ENCODE results near the gene NLRP11. TPM values are rescaled to one million over a fixed set of nuclear protein-coding genes. Genes with fewer than 3 reads are reported as not detected.

Gene NLRP11
- total and polyA plus RNA-seq, 4 experiments from 2014 or later: not detected

DNA sequence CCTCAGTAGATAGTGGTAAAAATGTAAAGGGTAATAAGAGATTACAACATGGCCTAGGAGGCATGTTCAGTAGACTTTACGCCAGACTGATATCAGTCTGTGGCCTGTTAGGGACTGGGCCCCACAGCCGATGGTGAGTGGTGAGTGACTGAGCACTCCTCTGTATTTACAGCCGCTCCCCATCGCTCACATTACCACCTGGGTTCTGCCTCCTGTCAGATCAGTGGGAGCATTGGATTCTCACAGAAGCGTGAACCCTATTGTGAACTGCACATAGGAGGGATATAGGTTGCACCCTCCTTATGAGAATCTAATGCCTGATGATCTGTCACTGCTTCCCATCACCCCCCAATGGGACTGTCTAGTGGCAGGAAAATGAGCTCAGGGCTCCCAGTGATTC is 17.9 kb downstream of the NLRP11 start:
- H3K9me3 Mint-ChIP-seq: peaks cover 0 to 5% (median under 1%) of the 10 kb centered on the region in 8 donors
- no peaks in the 10 kb centered on the region for H3K36me3 ChIP-seq (ENCODE audit: insufficient read depth, low read length)
- ChIA-PET CTCF (ENCODE audit: partially characterized antibody) (no interaction called here), POLR2A (ENCODE audit: partially characterized antibody) (no interaction called here)
- intact Hi-C loops (cut with micrococcal nuclease): no loop called here
- no peak for DNase-seq
- no peak overlapping the region for H3K4me3 ChIP-seq (ENCODE audit: low read length in 2 of 2)
- H3K4me1 ChIP-seq (ENCODE audit: insufficient read depth, low read length): no peaks in the 10 kb centered on the region
- no peaks in the 10 kb centered on the region for H3K36me3 Mint-ChIP-seq
- no peak overlapping the region for H3K27ac ChIP-seq (ENCODE audit: low read depth, low read length)
- peaks cover 0 to 7% (median under 1%) of the 10 kb centered on the region in 4 donors for H3K4me1 Mint-ChIP-seq
- no peaks in the 10 kb centered on the region for H3K27me3 ChIP-seq (ENCODE audit: insufficient read depth, low read length)
- peaks cover 12 to 19% of the 10 kb centered on the region in 2 donors for H3K27me3 Mint-ChIP-seq
- no peak overlapping the region for H3K4me3 Mint-ChIP-seq
- no peaks in the 10 kb centered on the region for H3K9me3 ChIP-seq (ENCODE audit: control insufficient read depth in 1 of 2, low read length in 2 of 2)
- H3K27ac Mint-ChIP-seq: no peak overlapping the region

DNA sequence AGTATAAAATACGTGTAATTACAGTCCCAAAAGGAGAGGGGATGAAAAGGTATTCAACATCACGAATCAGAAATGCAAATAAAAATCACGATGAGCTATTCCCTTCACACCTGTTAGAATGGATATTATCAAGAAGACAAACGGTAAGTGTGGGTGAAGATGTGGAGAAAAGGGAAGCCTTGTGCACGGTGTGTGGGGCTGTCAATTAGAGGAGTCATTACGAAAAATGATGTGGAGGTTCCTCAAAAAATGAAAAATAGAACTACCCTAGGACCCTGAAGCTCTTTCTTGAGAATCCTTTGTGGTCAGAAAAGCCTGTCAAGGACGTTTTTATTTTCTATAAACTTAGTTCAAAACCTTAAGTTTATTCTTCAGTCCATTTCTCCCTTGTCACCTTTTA is 19.4 kb downstream of the NLRP11 start:
- ChIA-PET POLR2A (ENCODE audit: partially characterized antibody) (no interaction called here), CTCF (ENCODE audit: partially characterized antibody) (no interaction called here)
- Histone ChIP-seq H3K36me3 (ENCODE audit: insufficient read depth, low read length) (no peaks in the 10 kb centered on the region), H3K27ac (ENCODE audit: low read depth, low read length) (no peak overlapping the region), H3K4me1 (ENCODE audit: insufficient read depth, low read length) (no peaks in the 10 kb centered on the region), H3K9me3 (ENCODE audit: control insufficient read depth in 1 of 2, low read length in 2 of 2) (no peaks in the 10 kb centered on the region), H3K4me3 (ENCODE audit: low read length in 2 of 2) (no peak overlapping the region), H3K27me3 (ENCODE audit: insufficient read depth, low read length) (no peaks in the 10 kb centered on the region)
- Mint-ChIP-seq H3K27me3 (peaks cover 12 to 13% of the 10 kb centered on the region in 2 donors), H3K9me3 (peaks cover 0 to 6% (median 2%) of the 10 kb centered on the region in 8 donors), H3K27ac (no peak overlapping the region), H3K36me3 (no peaks in the 10 kb centered on the region), H3K4me3 (no peak overlapping the region), H3K4me1 (peaks cover 0 to 7% (median under 1%) of the 10 kb centered on the region in 4 donors)
- no peak for DNase-seq
- intact Hi-C loops (cut with micrococcal nuclease): no loop called here

DNA sequence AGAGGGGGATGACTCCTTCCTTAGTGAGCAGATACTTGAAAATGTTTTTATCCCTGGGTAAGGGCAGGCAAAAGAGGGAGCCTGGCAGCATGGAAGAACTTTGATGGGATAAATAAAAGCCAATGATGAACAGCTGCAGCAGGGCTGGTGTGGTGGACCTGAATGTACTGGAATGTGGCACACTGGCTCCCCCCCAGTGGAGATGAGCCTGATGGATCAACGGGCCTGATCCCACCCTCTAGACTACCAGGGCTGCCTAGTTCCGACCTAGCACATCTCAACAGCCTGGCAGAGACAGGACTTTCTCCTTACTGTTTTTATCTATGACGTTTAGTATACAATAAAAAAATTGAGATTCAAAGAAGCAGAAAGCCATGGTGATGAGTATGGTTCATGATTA is 20.5 kb downstream of the NLRP11 start:
- H3K36me3 Mint-ChIP-seq: no peaks in the 10 kb centered on the region
- no peak overlapping the region for H3K4me3 ChIP-seq (ENCODE audit: low read length in 2 of 2)
- ChIA-PET CTCF (ENCODE audit: partially characterized antibody) (no interaction called here), POLR2A (ENCODE audit: partially characterized antibody) (no interaction called here)
- DNase-seq: no peak
- H3K4me1 Mint-ChIP-seq: peaks cover 0 to 7% (median under 1%) of the 10 kb centered on the region in 4 donors
- peaks cover 10 to 15% of the 10 kb centered on the region in 2 donors for H3K27me3 Mint-ChIP-seq
- H3K36me3 ChIP-seq (ENCODE audit: insufficient read depth, low read length): no peaks in the 10 kb centered on the region
- H3K27me3 ChIP-seq (ENCODE audit: insufficient read depth, low read length): no peaks in the 10 kb centered on the region
- intact Hi-C loops (cut with micrococcal nuclease): no loop called here
- no peak overlapping the region for H3K27ac Mint-ChIP-seq
- no peak overlapping the region for H3K27ac ChIP-seq (ENCODE audit: low read depth, low read length)
- peaks cover 0 to 12% (median 7%) of the 10 kb centered on the region in 8 donors for H3K9me3 Mint-ChIP-seq
- H3K9me3 ChIP-seq (ENCODE audit: control insufficient read depth in 1 of 2, low read length in 2 of 2): no peaks in the 10 kb centered on the region
- no peak overlapping the region for H3K4me3 Mint-ChIP-seq
- H3K4me1 ChIP-seq (ENCODE audit: insufficient read depth, low read length): no peaks in the 10 kb centered on the region

DNA sequence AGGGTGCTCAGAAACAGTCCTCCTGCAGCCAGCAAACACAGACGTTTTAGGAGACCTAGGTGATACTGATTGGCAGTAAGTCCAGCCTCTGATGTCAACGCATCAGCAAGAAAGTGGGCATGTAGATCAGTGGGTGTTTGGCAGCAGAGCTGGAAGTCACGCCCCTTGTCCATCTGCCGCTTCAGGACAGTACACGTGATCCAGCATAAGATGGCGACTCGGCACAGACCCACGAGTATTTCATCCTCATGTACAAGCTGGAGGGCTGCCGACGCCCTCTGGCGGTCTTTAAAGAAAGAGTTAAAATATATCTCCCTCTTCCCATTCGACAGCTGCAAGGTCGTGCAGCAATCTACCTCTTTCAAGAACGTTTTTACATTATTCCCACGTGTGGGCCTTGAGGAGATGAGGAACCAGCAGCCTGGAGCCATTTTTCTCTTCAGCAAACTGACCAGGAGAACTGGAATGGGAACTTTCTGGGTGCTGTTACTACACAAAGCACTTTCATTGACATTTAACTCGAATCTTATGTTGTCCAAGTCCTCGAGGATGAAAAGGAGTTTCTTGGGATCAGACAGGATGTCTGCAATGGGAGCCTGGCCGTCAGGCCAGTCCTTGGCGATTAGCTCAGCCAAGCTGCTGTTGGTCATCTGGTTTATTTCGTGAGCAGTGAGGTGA is 22.3 kb downstream of the NLRP11 start:
- POLR2A ChIA-PET (ENCODE audit: partially characterized antibody): interaction anchor here (1.8 kb wide), 1 partner anchor 177 kb away, joined by 4 read pairs; no protein-coding TSS in a partner anchor
- H3K9me3 ChIP-seq (ENCODE audit: control insufficient read depth in 1 of 2, low read length in 2 of 2): no peaks in the 10 kb centered on the region
- intact Hi-C loops (cut with micrococcal nuclease): no loop called here
- Mint-ChIP-seq H3K4me1 (peaks cover 0 to 7% (median under 1%) of the 10 kb centered on the region in 4 donors), H3K9me3 (peaks cover 0 to 12% (median 10%) of the 10 kb centered on the region in 8 donors), H3K4me3 (peak overlapping the region in 1 of 8 donors; percentile 61), H3K27ac (no peak overlapping the region), H3K36me3 (no peaks in the 10 kb centered on the region), H3K27me3 (peaks cover 11 to 15% of the 10 kb centered on the region in 2 donors)
- H3K36me3 ChIP-seq (ENCODE audit: insufficient read depth, low read length): no peaks in the 10 kb centered on the region
- CTCF ChIA-PET (ENCODE audit: partially characterized antibody): interaction anchor here (1.1 to 1.9 kb wide), 3 partner anchors 18 to 178 kb away, joined by 3 to 10 read pairs (median 4); no protein-coding TSS in a partner anchor
- H3K27me3 ChIP-seq (ENCODE audit: insufficient read depth, low read length): no peaks in the 10 kb centered on the region
- no peaks in the 10 kb centered on the region for H3K4me1 ChIP-seq (ENCODE audit: insufficient read depth, low read length)
- H3K4me3 ChIP-seq (ENCODE audit: low read length in 2 of 2): no peak overlapping the region
- peak in 4 of 5 donors; percentile 1 to 13 (median 7) for DNase-seq
- H3K27ac ChIP-seq (ENCODE audit: low read depth, low read length): no peak overlapping the region

DNA sequence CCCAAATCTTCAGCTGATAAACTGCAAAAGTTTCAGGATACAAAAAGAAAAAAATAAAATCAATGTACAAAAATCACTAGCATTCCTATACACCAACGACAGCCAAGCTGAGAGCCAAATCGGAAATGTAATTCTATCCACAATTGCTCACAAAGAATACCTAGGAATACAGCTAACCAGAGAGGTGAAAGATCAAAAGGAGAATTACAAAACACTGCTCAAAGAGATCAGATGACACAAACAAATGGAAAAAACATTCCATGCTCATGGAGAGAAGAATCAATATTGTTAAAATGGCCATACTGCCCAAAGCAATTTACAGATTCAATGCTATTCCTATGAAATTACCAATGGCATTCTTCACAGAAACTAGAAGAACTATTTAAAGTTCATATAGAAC is 29.5 kb downstream of the NLRP11 start:
- Histone ChIP-seq H3K4me3 (ENCODE audit: low read length in 2 of 2) (no peak overlapping the region), H3K27me3 (ENCODE audit: insufficient read depth, low read length) (no peaks in the 10 kb centered on the region), H3K36me3 (ENCODE audit: insufficient read depth, low read length) (no peaks in the 10 kb centered on the region), H3K9me3 (ENCODE audit: control insufficient read depth in 1 of 2, low read length in 2 of 2) (no peaks in the 10 kb centered on the region), H3K4me1 (ENCODE audit: insufficient read depth, low read length) (no peaks in the 10 kb centered on the region), H3K27ac (ENCODE audit: low read depth, low read length) (no peak overlapping the region)
- CTCF ChIA-PET (ENCODE audit: partially characterized antibody): interaction anchor here (0.6 kb wide), 1 partner anchor 661 kb away, joined by 3 read pairs; no protein-coding TSS in a partner anchor
- no peaks in the 10 kb centered on the region for H3K36me3 Mint-ChIP-seq
- POLR2A ChIA-PET (ENCODE audit: partially characterized antibody): no interaction called here
- H3K4me1 Mint-ChIP-seq: no peaks in the 10 kb centered on the region
- intact Hi-C loops (cut with micrococcal nuclease): no loop called here
- peak overlapping the region in 1 of 8 donors; percentile 5 for H3K4me3 Mint-ChIP-seq
- DNase-seq: no peak
- peaks cover 9 to 16% of the 10 kb centered on the region in 2 donors for H3K27me3 Mint-ChIP-seq
- H3K27ac Mint-ChIP-seq: no peak overlapping the region
- H3K9me3 Mint-ChIP-seq: peaks cover 0 to 23% (median 12%) of the 10 kb centered on the region in 8 donors

DNA sequence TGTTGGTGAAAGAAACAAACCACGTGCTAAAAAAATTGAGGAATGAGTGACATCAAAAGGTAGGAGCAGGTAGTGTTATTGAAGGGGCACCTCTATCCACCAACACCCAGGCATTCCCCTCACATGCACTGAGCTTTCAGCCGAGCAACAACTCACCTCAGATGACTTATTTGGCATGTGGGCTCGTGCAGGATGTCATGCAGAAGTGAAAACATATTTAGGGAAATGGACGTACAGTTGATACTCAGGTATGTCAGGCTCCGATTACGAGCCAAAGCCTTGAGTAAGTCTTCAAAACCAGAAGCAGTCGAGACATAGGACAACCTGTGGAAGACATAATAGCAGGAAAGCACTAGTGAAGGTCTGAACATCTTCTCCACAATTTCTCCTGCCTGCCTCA is 30.4 kb downstream of the NLRP11 start:
- H3K27ac Mint-ChIP-seq: no peak overlapping the region
- intact Hi-C loops (cut with micrococcal nuclease): no loop called here
- Histone ChIP-seq H3K4me1 (ENCODE audit: insufficient read depth, low read length) (no peaks in the 10 kb centered on the region), H3K4me3 (ENCODE audit: low read length in 2 of 2) (no peak overlapping the region), H3K27me3 (ENCODE audit: insufficient read depth, low read length) (no peaks in the 10 kb centered on the region), H3K9me3 (ENCODE audit: control insufficient read depth in 1 of 2, low read length in 2 of 2) (no peaks in the 10 kb centered on the region), H3K27ac (ENCODE audit: low read depth, low read length) (no peak overlapping the region), H3K36me3 (ENCODE audit: insufficient read depth, low read length) (no peaks in the 10 kb centered on the region)
- H3K4me1 Mint-ChIP-seq: no peaks in the 10 kb centered on the region
- H3K9me3 Mint-ChIP-seq: peaks cover 0 to 19% (median 7%) of the 10 kb centered on the region in 8 donors
- no peaks in the 10 kb centered on the region for H3K36me3 Mint-ChIP-seq
- no peak for DNase-seq
- ChIA-PET POLR2A (ENCODE audit: partially characterized antibody) (no interaction called here), CTCF (ENCODE audit: partially characterized antibody) (no interaction called here)
- H3K4me3 Mint-ChIP-seq: no peak overlapping the region
- H3K27me3 Mint-ChIP-seq: peaks cover 6 to 18% of the 10 kb centered on the region in 2 donors

DNA sequence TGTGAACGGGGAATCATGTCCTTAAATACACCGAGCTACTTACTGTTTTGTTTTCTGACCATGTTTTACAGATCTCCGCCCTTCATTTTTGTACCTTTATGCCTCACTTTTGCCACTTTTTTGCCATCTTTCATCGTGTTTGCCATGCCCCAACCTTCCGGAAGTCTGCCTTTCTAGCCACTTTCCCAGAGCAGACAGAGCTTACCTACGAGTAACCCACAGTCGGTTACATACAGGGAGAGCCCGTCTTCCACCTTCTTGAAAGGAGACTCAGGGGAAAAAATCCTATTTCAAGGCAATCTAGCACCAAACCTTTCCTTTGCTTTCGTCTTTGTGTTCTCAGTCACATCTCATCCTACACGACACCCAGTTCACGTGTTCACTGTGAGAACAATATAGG is 36.8 kb downstream of the NLRP11 start:
- Mint-ChIP-seq H3K27ac (peak overlapping the region in 1 of 7 donors; percentile 28), H3K9me3 (peaks cover 0 to 6% (median 0%) of the 10 kb centered on the region in 8 donors), H3K27me3 (peaks cover 4 to 15% of the 10 kb centered on the region in 2 donors), H3K4me3 (no peak overlapping the region), H3K36me3 (no peaks in the 10 kb centered on the region), H3K4me1 (no peaks in the 10 kb centered on the region)
- DNase-seq: no peak
- Histone ChIP-seq H3K27ac (ENCODE audit: low read depth, low read length) (no peak overlapping the region), H3K4me1 (ENCODE audit: insufficient read depth, low read length) (no peaks in the 10 kb centered on the region), H3K27me3 (ENCODE audit: insufficient read depth, low read length) (no peaks in the 10 kb centered on the region), H3K36me3 (ENCODE audit: insufficient read depth, low read length) (no peaks in the 10 kb centered on the region), H3K4me3 (ENCODE audit: low read length in 2 of 2) (no peak overlapping the region), H3K9me3 (ENCODE audit: control insufficient read depth in 1 of 2, low read length in 2 of 2) (no peaks in the 10 kb centered on the region)
- ChIA-PET CTCF (ENCODE audit: partially characterized antibody) (no interaction called here), POLR2A (ENCODE audit: partially characterized antibody) (no interaction called here)
- intact Hi-C loops (cut with micrococcal nuclease): no loop called here
